GM12878 (cell line): ENCODE data around the gene MEI1.

Experiments
- CEBPB ChIP-seq, 2 experiments: fragments of 150-350 bp in 1 of 2; IDR thresholded peaks; 2 replicates each; pipeline ENCODE4 v1.6.1; 2012 to 2014; ENCODE audit warnings: low read depth in 2 of 2, low read length in 2 of 2, borderline replicate concordance in 1 of 2, inconsistent platforms in 1 of 2
- EZH2 ChIP-seq: IDR thresholded peaks from 2 replicates; pipeline ENCODE4 v1.6.1; 2012; ENCODE audit warnings: low read depth, mild to moderate bottlenecking, control low read depth, inconsistent platforms, low read length, borderline replicate concordance; ENCODE audit not compliant: control insufficient read depth
- GABPA ChIP-seq: IDR thresholded peaks from 2 replicates; pipeline ENCODE4 v1.6.1; 2014; ENCODE audit warnings: antibody characterized with exemption, low read depth, mild to moderate bottlenecking, inconsistent platforms
- IKZF1 ChIP-seq: fragments of 450-650 bp; conservative IDR thresholded peaks from 2 replicates; pipeline ENCODE4 v1.6.1; 2017; ENCODE audit warnings: antibody characterized with exemption, mild to moderate bottlenecking
- MEF2B ChIP-seq: fragments of 450-650 bp; IDR thresholded peaks from 2 replicates; pipeline ENCODE4 v1.6.1; 2018; ENCODE audit warnings: mild to moderate bottlenecking, moderate library complexity; ENCODE audit not compliant: partially characterized antibody, poor library complexity, severe bottlenecking
- POLR2A ChIP-seq: IDR thresholded peaks from 2 replicates; pipeline ENCODE4 v1.6.1; 2011; ENCODE audit warnings: low read depth, mild to moderate bottlenecking, low read length
- YY1 ChIP-seq: IDR thresholded peaks from 2 replicates; pipeline ENCODE4 v1.6.1; 2011; ENCODE audit warnings: low read depth, mild to moderate bottlenecking, low read length
- TF ChIP-seq, protein P1 (sequence below): fragments of 450-650 bp; IDR thresholded peaks from 2 replicates; pipeline ENCODE4 v1.6.1; 2018; ENCODE audit warnings: mild to moderate bottlenecking, low read depth, moderate library complexity; ENCODE audit not compliant: partially characterized antibody
- TF ChIP-seq, protein P2 (sequence below): fragments of 450-650 bp; IDR thresholded peaks from 2 replicates; pipeline ENCODE4 v1.6.1; 2017; ENCODE audit warnings: mild to moderate bottlenecking
- TF ChIP-seq, protein P3 (sequence below), 3 experiments: IDR thresholded peaks in 2 of 3; conservative IDR thresholded peaks in 1 of 3; 2 replicates each; pipeline ENCODE4 v1.5.1; 2011; ENCODE audit warnings: low read depth in 3 of 3, low read length in 3 of 3, mild to moderate bottlenecking in 3 of 3, control low read depth in 2 of 3, moderate library complexity in 2 of 3, inconsistent platforms in 1 of 3, mixed read lengths in 1 of 3; ENCODE audit not compliant: control insufficient read depth in 2 of 3, insufficient read depth in 1 of 3; ENCODE audit errors: extremely low read depth in 1 of 3
- TF ChIP-seq, protein P4 (sequence below): IDR thresholded peaks from 2 replicates; pipeline ENCODE4 v1.6.1; 2011; ENCODE audit warnings: mild to moderate bottlenecking, low read depth, low read length, moderate library complexity; ENCODE audit not compliant: insufficient replicate concordance

DNA sequence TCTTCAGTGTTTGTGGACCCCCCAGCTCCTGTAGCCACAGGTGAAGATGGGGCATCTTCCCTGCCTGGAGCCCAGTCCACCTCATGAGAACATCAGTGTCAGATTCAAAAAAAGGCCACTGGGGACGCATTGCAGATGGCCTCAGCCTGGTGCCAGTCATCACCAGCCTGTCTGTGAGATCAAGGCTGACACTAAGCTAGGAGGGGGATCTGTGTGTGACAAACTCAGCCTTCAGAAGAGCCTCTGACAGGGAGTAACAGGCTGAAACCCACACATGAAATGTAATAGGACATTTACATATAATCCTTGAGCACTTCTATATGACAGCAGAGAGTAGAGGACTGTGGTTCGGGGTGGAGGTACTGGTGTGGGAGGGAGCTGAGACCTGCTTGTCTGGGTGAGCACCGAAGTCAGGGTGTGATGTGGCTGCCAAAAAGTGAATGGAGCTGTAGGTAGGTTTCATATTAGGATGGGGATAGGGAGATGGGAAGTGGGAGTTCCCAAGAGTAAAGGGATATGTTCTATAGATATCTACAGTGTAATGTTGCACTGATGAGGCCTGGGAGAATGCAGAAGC lies 80.7 kb downstream of the MEI1 start:
- TF ChIP-seq POLR2A (no peak), MEF2B (no peak), GABPA (no peak), YY1 (no peak), CEBPB (IDR thresholded peaks at IDR 0.05; ENCODE audit: borderline replicate concordance in 1 of 2, low read depth in 2 of 2, low read length in 2 of 2) (no peak), IKZF1 (no peak), EZH2 (no peak)
- TF ChIP-seq, protein P1, sequence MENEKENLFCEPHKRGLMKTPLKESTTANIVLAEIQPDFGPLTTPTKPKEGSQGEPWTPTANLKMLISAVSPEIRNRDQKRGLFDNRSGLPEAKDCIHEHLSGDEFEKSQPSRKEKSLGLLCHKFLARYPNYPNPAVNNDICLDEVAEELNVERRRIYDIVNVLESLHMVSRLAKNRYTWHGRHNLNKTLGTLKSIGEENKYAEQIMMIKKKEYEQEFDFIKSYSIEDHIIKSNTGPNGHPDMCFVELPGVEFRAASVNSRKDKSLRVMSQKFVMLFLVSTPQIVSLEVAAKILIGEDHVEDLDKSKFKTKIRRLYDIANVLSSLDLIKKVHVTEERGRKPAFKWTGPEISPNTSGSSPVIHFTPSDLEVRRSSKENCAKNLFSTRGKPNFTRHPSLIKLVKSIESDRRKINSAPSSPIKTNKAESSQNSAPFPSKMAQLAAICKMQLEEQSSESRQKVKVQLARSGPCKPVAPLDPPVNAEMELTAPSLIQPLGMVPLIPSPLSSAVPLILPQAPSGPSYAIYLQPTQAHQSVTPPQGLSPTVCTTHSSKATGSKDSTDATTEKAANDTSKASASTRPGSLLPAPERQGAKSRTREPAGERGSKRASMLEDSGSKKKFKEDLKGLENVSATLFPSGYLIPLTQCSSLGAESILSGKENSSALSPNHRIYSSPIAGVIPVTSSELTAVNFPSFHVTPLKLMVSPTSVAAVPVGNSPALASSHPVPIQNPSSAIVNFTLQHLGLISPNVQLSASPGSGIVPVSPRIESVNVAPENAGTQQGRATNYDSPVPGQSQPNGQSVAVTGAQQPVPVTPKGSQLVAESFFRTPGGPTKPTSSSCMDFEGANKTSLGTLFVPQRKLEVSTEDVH: no peak
- TF ChIP-seq, protein P2, sequence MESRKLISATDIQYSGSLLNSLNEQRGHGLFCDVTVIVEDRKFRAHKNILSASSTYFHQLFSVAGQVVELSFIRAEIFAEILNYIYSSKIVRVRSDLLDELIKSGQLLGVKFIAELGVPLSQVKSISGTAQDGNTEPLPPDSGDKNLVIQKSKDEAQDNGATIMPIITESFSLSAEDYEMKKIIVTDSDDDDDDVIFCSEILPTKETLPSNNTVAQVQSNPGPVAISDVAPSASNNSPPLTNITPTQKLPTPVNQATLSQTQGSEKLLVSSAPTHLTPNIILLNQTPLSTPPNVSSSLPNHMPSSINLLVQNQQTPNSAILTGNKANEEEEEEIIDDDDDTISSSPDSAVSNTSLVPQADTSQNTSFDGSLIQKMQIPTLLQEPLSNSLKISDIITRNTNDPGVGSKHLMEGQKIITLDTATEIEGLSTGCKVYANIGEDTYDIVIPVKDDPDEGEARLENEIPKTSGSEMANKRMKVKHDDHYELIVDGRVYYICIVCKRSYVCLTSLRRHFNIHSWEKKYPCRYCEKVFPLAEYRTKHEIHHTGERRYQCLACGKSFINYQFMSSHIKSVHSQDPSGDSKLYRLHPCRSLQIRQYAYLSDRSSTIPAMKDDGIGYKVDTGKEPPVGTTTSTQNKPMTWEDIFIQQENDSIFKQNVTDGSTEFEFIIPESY: no peak
- TF ChIP-seq, protein P3, sequence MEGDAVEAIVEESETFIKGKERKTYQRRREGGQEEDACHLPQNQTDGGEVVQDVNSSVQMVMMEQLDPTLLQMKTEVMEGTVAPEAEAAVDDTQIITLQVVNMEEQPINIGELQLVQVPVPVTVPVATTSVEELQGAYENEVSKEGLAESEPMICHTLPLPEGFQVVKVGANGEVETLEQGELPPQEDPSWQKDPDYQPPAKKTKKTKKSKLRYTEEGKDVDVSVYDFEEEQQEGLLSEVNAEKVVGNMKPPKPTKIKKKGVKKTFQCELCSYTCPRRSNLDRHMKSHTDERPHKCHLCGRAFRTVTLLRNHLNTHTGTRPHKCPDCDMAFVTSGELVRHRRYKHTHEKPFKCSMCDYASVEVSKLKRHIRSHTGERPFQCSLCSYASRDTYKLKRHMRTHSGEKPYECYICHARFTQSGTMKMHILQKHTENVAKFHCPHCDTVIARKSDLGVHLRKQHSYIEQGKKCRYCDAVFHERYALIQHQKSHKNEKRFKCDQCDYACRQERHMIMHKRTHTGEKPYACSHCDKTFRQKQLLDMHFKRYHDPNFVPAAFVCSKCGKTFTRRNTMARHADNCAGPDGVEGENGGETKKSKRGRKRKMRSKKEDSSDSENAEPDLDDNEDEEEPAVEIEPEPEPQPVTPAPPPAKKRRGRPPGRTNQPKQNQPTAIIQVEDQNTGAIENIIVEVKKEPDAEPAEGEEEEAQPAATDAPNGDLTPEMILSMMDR (IDR thresholded peaks at IDR 0.05 in 2 of 3, conservative IDR thresholded peaks at IDR 0.05 in 1 of 3; ENCODE audit: control insufficient read depth in 2 of 3, extremely low read depth in 1 of 3, insufficient read depth in 1 of 3, low read depth in 3 of 3, low read length in 3 of 3): no peak
- TF ChIP-seq, protein P4, sequence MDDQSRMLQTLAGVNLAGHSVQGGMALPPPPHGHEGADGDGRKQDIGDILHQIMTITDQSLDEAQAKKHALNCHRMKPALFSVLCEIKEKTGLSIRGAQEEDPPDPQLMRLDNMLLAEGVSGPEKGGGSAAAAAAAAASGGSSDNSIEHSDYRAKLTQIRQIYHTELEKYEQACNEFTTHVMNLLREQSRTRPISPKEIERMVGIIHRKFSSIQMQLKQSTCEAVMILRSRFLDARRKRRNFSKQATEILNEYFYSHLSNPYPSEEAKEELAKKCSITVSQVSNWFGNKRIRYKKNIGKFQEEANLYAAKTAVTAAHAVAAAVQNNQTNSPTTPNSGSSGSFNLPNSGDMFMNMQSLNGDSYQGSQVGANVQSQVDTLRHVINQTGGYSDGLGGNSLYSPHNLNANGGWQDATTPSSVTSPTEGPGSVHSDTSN: no peak
